Measurements from ENCODE around the gene HNRNPAB.

HNRNPAB gene

DNA sequence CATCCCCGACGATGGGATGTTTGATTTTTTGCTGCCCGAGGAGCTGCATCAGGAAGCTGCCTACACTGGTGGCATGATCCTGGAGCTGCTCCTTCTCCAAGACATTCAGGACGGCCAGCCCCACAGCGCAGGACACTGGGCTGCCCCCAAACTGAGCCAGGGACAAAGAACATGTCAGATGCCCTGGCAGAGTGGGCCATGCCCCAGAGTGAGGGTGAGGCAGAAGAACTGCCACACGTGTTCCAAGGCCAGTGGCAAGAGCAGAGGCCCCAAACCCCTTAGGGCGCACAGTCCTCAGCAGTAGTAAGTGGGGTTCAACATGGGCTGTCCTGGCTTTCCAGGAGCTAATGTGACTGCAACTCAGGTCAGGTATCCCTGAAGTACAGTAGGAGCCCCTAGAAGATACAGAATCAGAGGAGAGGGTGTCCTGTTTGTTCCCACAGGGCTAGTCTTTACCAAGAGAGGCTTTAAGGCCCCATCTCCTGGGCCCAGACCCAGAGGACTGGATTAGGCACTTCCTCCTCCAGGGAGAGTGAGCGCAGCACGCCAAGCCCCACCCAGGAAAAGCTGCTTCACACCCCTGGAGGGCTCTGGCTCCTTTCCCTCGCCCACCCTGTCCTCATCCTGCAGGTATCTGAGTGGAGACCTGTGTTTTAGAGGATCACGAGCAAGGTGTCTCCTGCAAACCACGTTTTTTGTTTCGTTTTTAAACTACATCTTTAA, 11.1 kb downstream of the HNRNPAB start:
- no peaks in the 10 kb centered on the region for H3K4me1 ChIP-seq

DNA sequence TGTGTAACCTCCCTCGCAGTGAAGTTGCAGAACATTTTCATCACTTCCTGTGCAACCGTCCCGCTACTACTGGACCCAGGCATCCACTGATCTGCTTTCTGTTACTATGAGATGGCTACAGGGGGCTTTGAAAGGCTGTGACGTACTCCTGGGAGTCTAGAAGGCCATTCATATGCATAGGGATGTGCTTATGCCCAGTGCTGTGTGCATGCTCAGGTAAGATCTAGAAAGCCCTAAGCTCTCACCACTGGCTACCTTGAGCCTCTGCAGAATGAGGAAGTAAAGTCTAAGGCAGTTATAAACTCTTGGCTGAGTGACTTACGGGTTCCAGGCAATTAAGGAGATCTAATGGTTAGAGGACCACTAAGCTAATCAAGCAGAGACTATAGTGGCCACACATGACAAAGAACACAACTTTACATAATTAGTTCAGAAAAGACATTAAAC, 11.8 kb downstream of the HNRNPAB start:
- DNase-seq, result no peak
- Histone ChIP-seq H3K4me3 (ENCODE audit: low read depth, low read length) (no peak overlapping the region), H3K9me3 (no peaks in the 10 kb centered on the region), H3K36me3 (peaks cover 71% of the 10 kb centered on the region), H3K27me3 (no peaks in the 10 kb centered on the region), H3K4me1 (no peaks in the 10 kb centered on the region)
- TF ChIP-seq, protein P1, sequence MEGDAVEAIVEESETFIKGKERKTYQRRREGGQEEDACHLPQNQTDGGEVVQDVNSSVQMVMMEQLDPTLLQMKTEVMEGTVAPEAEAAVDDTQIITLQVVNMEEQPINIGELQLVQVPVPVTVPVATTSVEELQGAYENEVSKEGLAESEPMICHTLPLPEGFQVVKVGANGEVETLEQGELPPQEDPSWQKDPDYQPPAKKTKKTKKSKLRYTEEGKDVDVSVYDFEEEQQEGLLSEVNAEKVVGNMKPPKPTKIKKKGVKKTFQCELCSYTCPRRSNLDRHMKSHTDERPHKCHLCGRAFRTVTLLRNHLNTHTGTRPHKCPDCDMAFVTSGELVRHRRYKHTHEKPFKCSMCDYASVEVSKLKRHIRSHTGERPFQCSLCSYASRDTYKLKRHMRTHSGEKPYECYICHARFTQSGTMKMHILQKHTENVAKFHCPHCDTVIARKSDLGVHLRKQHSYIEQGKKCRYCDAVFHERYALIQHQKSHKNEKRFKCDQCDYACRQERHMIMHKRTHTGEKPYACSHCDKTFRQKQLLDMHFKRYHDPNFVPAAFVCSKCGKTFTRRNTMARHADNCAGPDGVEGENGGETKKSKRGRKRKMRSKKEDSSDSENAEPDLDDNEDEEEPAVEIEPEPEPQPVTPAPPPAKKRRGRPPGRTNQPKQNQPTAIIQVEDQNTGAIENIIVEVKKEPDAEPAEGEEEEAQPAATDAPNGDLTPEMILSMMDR (IDR thresholded peaks at IDR 0.05; ENCODE audit: low read depth, low read length), result no peak

More for the DNA sequence above, 11.1 kb downstream of the HNRNPAB start:
- TF ChIP-seq, protein P1 (IDR thresholded peaks at IDR 0.05; ENCODE audit: low read depth, low read length), result no peak
- DNase-seq, result no peak
- H3K36me3 ChIP-seq, result peaks cover 76% of the 10 kb centered on the region
- no peaks in the 10 kb centered on the region for H3K27me3 ChIP-seq
- no peaks in the 10 kb centered on the region for H3K9me3 ChIP-seq
- H3K4me3 ChIP-seq (ENCODE audit: low read depth, low read length), result no peak overlapping the region

DNA sequence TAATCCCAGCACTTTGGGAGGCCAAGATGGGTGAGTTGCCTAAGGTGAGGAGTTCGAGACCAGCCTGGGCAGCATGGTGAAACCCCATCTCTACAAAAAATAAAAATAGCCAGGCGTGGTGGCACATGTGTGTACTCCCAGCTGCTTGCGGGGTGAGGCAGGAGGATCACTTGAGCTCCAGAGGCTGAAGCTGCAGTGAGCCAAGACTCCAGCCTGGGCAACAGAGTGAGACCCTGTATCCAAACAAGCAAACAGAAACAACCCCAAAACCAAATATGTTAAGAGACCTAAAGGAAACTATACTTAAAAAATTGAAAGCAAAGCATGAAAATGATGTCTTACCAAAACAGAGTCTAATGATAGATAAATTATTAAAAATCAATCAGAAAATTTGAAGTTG, 12.4 kb downstream of the HNRNPAB start:
- H3K4me3 ChIP-seq (ENCODE audit: low read depth, low read length), result no peak overlapping the region
- no peaks in the 10 kb centered on the region for H3K27me3 ChIP-seq
- TF ChIP-seq, protein P1 (IDR thresholded peaks at IDR 0.05; ENCODE audit: low read depth, low read length), result no peak
- H3K36me3 ChIP-seq, result peaks cover 71% of the 10 kb centered on the region
- H3K4me1 ChIP-seq, result no peaks in the 10 kb centered on the region
- DNase-seq, result no peak
- H3K9me3 ChIP-seq, result no peaks in the 10 kb centered on the region

DNA sequence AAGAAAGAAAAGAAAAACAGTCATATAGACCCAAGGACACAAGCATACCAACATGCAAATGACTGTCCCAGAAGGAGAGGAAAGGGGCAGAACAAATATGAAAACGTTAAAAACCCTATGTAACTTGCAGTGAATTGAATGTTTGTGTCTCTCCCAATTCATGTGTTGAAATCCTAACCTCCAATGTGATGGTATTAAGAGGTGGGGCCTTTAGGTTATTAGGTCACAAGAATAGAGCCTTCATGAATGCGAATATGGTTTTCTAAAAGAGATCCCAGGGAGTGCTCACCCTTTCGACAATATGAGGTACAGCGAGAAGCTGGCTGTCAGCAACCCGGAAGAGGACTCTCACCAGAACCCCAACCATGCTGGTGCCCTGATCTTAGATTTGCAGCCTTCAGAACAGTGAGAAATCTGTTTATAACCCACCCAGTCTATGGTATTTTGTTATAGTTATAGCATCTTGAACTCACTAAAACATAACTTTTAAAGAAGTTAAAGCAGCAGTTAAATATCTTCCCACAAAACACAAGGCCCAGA, 14.0 kb downstream of the HNRNPAB start:
- H3K4me3 ChIP-seq (ENCODE audit: low read depth, low read length), result no peak overlapping the region
- H3K36me3 ChIP-seq, result peaks cover 57% of the 10 kb centered on the region
- H3K4me1 ChIP-seq, result no peaks in the 10 kb centered on the region
- DNase-seq, result no peak
- no peaks in the 10 kb centered on the region for H3K27me3 ChIP-seq
- TF ChIP-seq, protein P1 (IDR thresholded peaks at IDR 0.05; ENCODE audit: low read depth, low read length), result no peak
- no peaks in the 10 kb centered on the region for H3K9me3 ChIP-seq

DNA sequence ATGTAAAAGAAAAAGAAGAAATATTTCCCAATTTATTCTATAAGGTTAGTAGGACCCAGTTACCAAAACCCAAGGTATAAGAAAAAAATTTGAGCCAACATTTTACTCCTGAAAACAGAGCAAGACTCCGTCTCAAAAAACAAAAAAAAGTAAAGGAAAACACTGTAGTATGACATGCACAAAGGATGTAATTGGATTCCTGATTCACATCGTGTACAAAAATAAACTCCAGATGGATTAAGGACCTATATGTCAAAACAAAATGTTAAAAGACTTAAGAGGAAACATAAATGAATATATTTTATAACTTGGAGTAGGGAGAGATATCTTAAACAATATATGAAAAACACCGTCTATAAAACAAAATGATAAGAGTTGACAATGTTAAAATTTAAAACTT, 14.5 kb downstream of the HNRNPAB start:
- Histone ChIP-seq H3K36me3 (peaks cover 52% of the 10 kb centered on the region), H3K9me3 (no peaks in the 10 kb centered on the region), H3K4me1 (no peaks in the 10 kb centered on the region), H3K27me3 (no peaks in the 10 kb centered on the region), H3K4me3 (ENCODE audit: low read depth, low read length) (no peak overlapping the region)
- no peak for DNase-seq
- TF ChIP-seq, protein P1 (IDR thresholded peaks at IDR 0.05; ENCODE audit: low read depth, low read length), result no peak

DNA sequence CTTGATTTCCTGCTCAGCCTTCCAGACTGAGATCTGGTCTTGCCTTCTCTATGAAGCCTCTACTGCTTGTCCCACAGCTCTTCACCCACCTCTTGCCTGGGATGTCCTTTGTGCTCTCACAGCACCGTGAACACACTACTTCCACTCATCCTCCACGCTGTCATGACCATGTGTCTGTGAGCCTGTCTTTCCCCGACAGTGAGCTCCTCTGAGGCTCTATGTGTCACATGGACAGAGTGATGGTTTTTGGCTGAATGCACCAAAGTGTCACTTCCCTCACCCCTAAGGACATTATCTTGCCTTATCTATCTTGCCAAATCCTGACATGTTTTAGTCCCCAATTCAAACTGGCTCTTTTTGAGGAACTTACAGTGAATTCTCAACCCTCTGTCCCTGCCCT, 16.9 kb downstream of the HNRNPAB start:
- TF ChIP-seq, protein P1 (IDR thresholded peaks at IDR 0.05; ENCODE audit: low read depth, low read length), result no peak
- H3K9me3 ChIP-seq, result no peaks in the 10 kb centered on the region
- no peaks in the 10 kb centered on the region for H3K27me3 ChIP-seq
- peaks cover 36% of the 10 kb centered on the region for H3K36me3 ChIP-seq
- DNase-seq, result no peak
- no peaks in the 10 kb centered on the region for H3K4me1 ChIP-seq
- H3K4me3 ChIP-seq (ENCODE audit: low read depth, low read length), result no peak overlapping the region

Data from BE2C (cell line).